Central memory CD8-positive, alpha-beta T cell (primary cell): Measurements from ENCODE around the gene NME8.
"Not testable (repeated sequence)": the region's sequence is repeated elsewhere in the genome, so short reads cannot be mapped to it uniquely, and the experiment has no call there.

Experiments used
- ATAC-seq: fragments of 150-1000 bp; cut with Tn5 transposase; replicated peaks from 2 replicates; pipeline ENCODE4 v1.10.0; 2022; ENCODE audit warnings: mild to moderate bottlenecking, moderate FRiP score, moderate number of reproducible peaks; ENCODE audit not compliant: poor library complexity, severe bottlenecking; ENCODE audit errors: extremely low read depth
- DNase-seq, 2 donors: peaks; one replicate each; pipeline ENCODE4 v3.0.0; 2021; ENCODE audit warnings: low spot score in 2 of 2
- H3K27ac Mint-ChIP-seq: one replicate; pipeline ENCODE4 v1.8.0; 2022; ENCODE audit warnings: low read depth, mild to moderate bottlenecking, moderate library complexity, mixed read lengths
- H3K27me3 Mint-ChIP-seq: one replicate; pipeline ENCODE4 v1.8.0; 2022; ENCODE audit warnings: mixed read lengths
- H3K36me3 Mint-ChIP-seq: one replicate; pipeline ENCODE4 v1.8.0; 2022; ENCODE audit warnings: mild to moderate bottlenecking, moderate library complexity, mixed read lengths; ENCODE audit not compliant: insufficient read depth
- H3K4me1 Mint-ChIP-seq: one replicate; pipeline ENCODE4 v1.8.0; 2022; ENCODE audit warnings: mixed read lengths
- H3K4me3 Mint-ChIP-seq: one replicate; pipeline ENCODE4 v1.8.0; 2022; ENCODE audit warnings: mild to moderate bottlenecking, moderate library complexity, mixed read lengths
- H3K9me3 Mint-ChIP-seq: one replicate; pipeline ENCODE4 v1.8.0; 2022; ENCODE audit warnings: mixed read lengths

NME8 gene

GRCh38 chr7:37848297-37848696, at the start of gene NME8:
NME8 (plus strand) TSS chr7:37848597; CDS start chr7:37850267, 1,670 bp downstream.
- Mint-ChIP-seq H3K27ac (no peak within 1 kb of the TSS), H3K27me3 (peaks cover 12% of the 10 kb centered on the region), H3K4me3 (no peak within 1 kb of the TSS), H3K4me1 (no peaks in the 10 kb centered on the region), H3K9me3 (peaks cover 6% of the 10 kb centered on the region), H3K36me3 (no peaks in the 10 kb centered on the region)
- ATAC-seq, result no peak
- no peak for DNase-seq

- H3K9me3 Mint-ChIP-seq, result peaks cover 5% of the 10 kb centered on the region
- H3K27ac Mint-ChIP-seq, result no peak overlapping the region
- peaks cover 5% of the 10 kb centered on the region for H3K36me3 Mint-ChIP-seq
- no peak overlapping the region for H3K4me3 Mint-ChIP-seq
- no peaks in the 10 kb centered on the region for H3K4me1 Mint-ChIP-seq
- no peak for ATAC-seq
- peaks cover 33% of the 10 kb centered on the region for H3K27me3 Mint-ChIP-seq
- no peak for DNase-seq
Measured at GRCh38 chr7:37806152-37806551, 42.2 kb upstream of the NME8 start.

- not testable (repeated sequence) for H3K4me3 Mint-ChIP-seq, H3K36me3 Mint-ChIP-seq, ATAC-seq, H3K9me3 Mint-ChIP-seq, H3K27ac Mint-ChIP-seq, DNase-seq, H3K27me3 Mint-ChIP-seq, H3K4me1 Mint-ChIP-seq
Measured at GRCh38 chr7:37812161-37812580, 36.2 kb upstream of the NME8 start.

- DNase-seq, result no peak
- Mint-ChIP-seq H3K4me3 (no peak overlapping the region), H3K27ac (peak overlapping the region; percentile 2), H3K4me1 (peaks cover 10% of the 10 kb centered on the region), H3K9me3 (no peaks in the 10 kb centered on the region), H3K36me3 (no peaks in the 10 kb centered on the region), H3K27me3 (no peaks in the 10 kb centered on the region)
- peak; percentile 65 for ATAC-seq
Measured at GRCh38 chr7:37815671-37816371, 32.6 kb upstream of the NME8 start.

GRCh38 chr7:37816922-37817590, 31.3 kb upstream of the NME8 start:
- Mint-ChIP-seq H3K27ac (no peak overlapping the region), H3K36me3 (no peaks in the 10 kb centered on the region), H3K4me3 (no peak overlapping the region), H3K4me1 (peaks cover 9% of the 10 kb centered on the region), H3K27me3 (no peaks in the 10 kb centered on the region), H3K9me3 (no peaks in the 10 kb centered on the region)
- ATAC-seq, result no peak
- no peak for DNase-seq

GRCh38 chr7:37817591-37817960, 30.8 kb upstream of the NME8 start:
- ATAC-seq (no peak), DNase-seq (no peak)
- no peaks in the 10 kb centered on the region for H3K27me3 Mint-ChIP-seq
- no peak overlapping the region for H3K4me3 Mint-ChIP-seq
- no peak overlapping the region for H3K27ac Mint-ChIP-seq
- no peaks in the 10 kb centered on the region for H3K9me3 Mint-ChIP-seq
- no peaks in the 10 kb centered on the region for H3K36me3 Mint-ChIP-seq
- peaks cover 6% of the 10 kb centered on the region for H3K4me1 Mint-ChIP-seq

GRCh38 chr7:37817996-37818720, 30.2 kb upstream of the NME8 start:
- no peak for ATAC-seq
- Mint-ChIP-seq H3K27ac (no peak overlapping the region), H3K36me3 (no peaks in the 10 kb centered on the region)

GRCh38 chr7:37820708-37821468, 27.5 kb upstream of the NME8 start:
- ATAC-seq (no peak), DNase-seq (no peak)
- Mint-ChIP-seq H3K4me3 (no peak overlapping the region), H3K4me1 (peaks cover 12% of the 10 kb centered on the region), H3K9me3 (no peaks in the 10 kb centered on the region), H3K36me3 (no peaks in the 10 kb centered on the region), H3K27ac (no peak overlapping the region), H3K27me3 (no peaks in the 10 kb centered on the region)

More at GRCh38 chr7:37817996-37818720, 30.2 kb upstream of the NME8 start:
- Mint-ChIP-seq H3K4me1 (peaks cover 6% of the 10 kb centered on the region), H3K9me3 (no peaks in the 10 kb centered on the region), H3K4me3 (no peak overlapping the region), H3K27me3 (no peaks in the 10 kb centered on the region)
- no peak for DNase-seq

- H3K9me3 Mint-ChIP-seq, result no peaks in the 10 kb centered on the region
- H3K4me1 Mint-ChIP-seq, result peaks cover 9% of the 10 kb centered on the region
- H3K4me3 Mint-ChIP-seq, result no peak overlapping the region
- ATAC-seq (no peak), DNase-seq (no peak)
- no peaks in the 10 kb centered on the region for H3K36me3 Mint-ChIP-seq
- no peaks in the 10 kb centered on the region for H3K27me3 Mint-ChIP-seq
- no peak overlapping the region for H3K27ac Mint-ChIP-seq
Measured at GRCh38 chr7:37822946-37823345, 25.5 kb upstream of the NME8 start.

- no peak overlapping the region for H3K27ac Mint-ChIP-seq
- no peak for ATAC-seq
- DNase-seq, result no peak
- H3K27me3 Mint-ChIP-seq, result no peaks in the 10 kb centered on the region
- H3K4me3 Mint-ChIP-seq, result no peak overlapping the region
- peaks cover 9% of the 10 kb centered on the region for H3K4me1 Mint-ChIP-seq
- H3K9me3 Mint-ChIP-seq, result no peaks in the 10 kb centered on the region
- H3K36me3 Mint-ChIP-seq, result no peaks in the 10 kb centered on the region
Measured at GRCh38 chr7:37823557-37823956, 24.8 kb upstream of the NME8 start.

- no peak overlapping the region for H3K27ac Mint-ChIP-seq
- ATAC-seq (peak; percentile 28), DNase-seq (no peak)
- no peaks in the 10 kb centered on the region for H3K36me3 Mint-ChIP-seq
- peaks cover 9% of the 10 kb centered on the region for H3K4me1 Mint-ChIP-seq
- H3K9me3 Mint-ChIP-seq, result no peaks in the 10 kb centered on the region
- H3K4me3 Mint-ChIP-seq, result no peak overlapping the region
- H3K27me3 Mint-ChIP-seq, result no peaks in the 10 kb centered on the region
Measured at GRCh38 chr7:37825038-37825437, 23.4 kb upstream of the NME8 start.

GRCh38 chr7:37826825-37827224, 21.6 kb upstream of the NME8 start:
- no peaks in the 10 kb centered on the region for H3K27me3 Mint-ChIP-seq
- ATAC-seq (no peak), DNase-seq (no peak)
- no peaks in the 10 kb centered on the region for H3K36me3 Mint-ChIP-seq
- H3K4me3 Mint-ChIP-seq, result no peak overlapping the region
- no peaks in the 10 kb centered on the region for H3K9me3 Mint-ChIP-seq
- H3K4me1 Mint-ChIP-seq, result peaks cover 9% of the 10 kb centered on the region
- H3K27ac Mint-ChIP-seq, result no peak overlapping the region
